HG02943 (cell line): ENCODE measurements around the gene FUT4.
"Not testable (repeated sequence)": the region's sequence is repeated elsewhere in the genome, so short reads cannot be mapped to it uniquely, and the experiment has no call there.

Source experiments
- ATAC-seq: cut with Tn5 transposase; IDR thresholded peaks from one replicate; pipeline ENCODE4 v1.9.1; 2021; ENCODE audit warnings: mild to moderate bottlenecking, low read depth, moderate library complexity; ENCODE audit not compliant: unreplicated experiment

Gene FUT4

GRCh38 chr11:94532211-94532610 lies 11.5 kb upstream of the FUT4 start:
- no peak for ATAC-seq

GRCh38 chr11:94533206-94533605 lies 10.5 kb upstream of the FUT4 start:
- no peak for ATAC-seq

GRCh38 chr11:94533696-94534630 lies 9.8 kb upstream of the FUT4 start:
- ATAC-seq, result no peak

GRCh38 chr11:94536386-94536785 lies 7.3 kb upstream of the FUT4 start:
- no peak for ATAC-seq

- no peak for ATAC-seq
Measured at GRCh38 chr11:94537031-94537600, 6.6 kb upstream of the FUT4 start.

GRCh38 chr11:94539420-94539819 lies 4.3 kb upstream of the FUT4 start:
- ATAC-seq, result no peak

- ATAC-seq, result peak; percentile 2
Measured at GRCh38 chr11:94544646-94545263, 1.0 kb downstream of the FUT4 start.

- ATAC-seq, result no peak
Measured at GRCh38 chr11:94545264-94546161, 1.8 kb downstream of the FUT4 start.

GRCh38 chr11:94546162-94546470 lies 2.4 kb downstream of the FUT4 start:
- ATAC-seq, result no peak

- ATAC-seq, result no peak
Measured at GRCh38 chr11:94546886-94547285, 3.2 kb downstream of the FUT4 start.

GRCh38 chr11:94549146-94549545 lies 5.4 kb downstream of the FUT4 start:
- ATAC-seq, result no peak

GRCh38 chr11:94550513-94550912 lies 6.8 kb downstream of the FUT4 start:
- ATAC-seq, result no peak

- ATAC-seq, result no peak
Measured at GRCh38 chr11:94553938-94554337, 10.2 kb downstream of the FUT4 start.

- ATAC-seq, result not testable (repeated sequence)
Measured at GRCh38 chr11:94555752-94556329, 12.1 kb downstream of the FUT4 start.

- no peak for ATAC-seq
Measured at GRCh38 chr11:94557421-94557820, 13.7 kb downstream of the FUT4 start.

GRCh38 chr11:94557992-94558391 lies 14.3 kb downstream of the FUT4 start:
- no peak for ATAC-seq

GRCh38 chr11:94558468-94558867 lies 14.7 kb downstream of the FUT4 start:
- ATAC-seq, result no peak

- ATAC-seq, result no peak
Measured at GRCh38 chr11:94558932-94559331, 15.2 kb downstream of the FUT4 start.

GRCh38 chr11:94559361-94559760 lies 15.6 kb downstream of the FUT4 start:
- no peak for ATAC-seq

- no peak for ATAC-seq
Measured at GRCh38 chr11:94560834-94561233, 17.1 kb downstream of the FUT4 start.
